HG02759 (cell line): ENCODE data around the gene GPR142.

ENCODE experiments used
- ATAC-seq: cut with Tn5 transposase; IDR thresholded peaks from one replicate; pipeline ENCODE4 v1.9.1; 2021; ENCODE audit warnings: mild to moderate bottlenecking, moderate library complexity; ENCODE audit not compliant: unreplicated experiment

The GPR142 gene

DNA sequence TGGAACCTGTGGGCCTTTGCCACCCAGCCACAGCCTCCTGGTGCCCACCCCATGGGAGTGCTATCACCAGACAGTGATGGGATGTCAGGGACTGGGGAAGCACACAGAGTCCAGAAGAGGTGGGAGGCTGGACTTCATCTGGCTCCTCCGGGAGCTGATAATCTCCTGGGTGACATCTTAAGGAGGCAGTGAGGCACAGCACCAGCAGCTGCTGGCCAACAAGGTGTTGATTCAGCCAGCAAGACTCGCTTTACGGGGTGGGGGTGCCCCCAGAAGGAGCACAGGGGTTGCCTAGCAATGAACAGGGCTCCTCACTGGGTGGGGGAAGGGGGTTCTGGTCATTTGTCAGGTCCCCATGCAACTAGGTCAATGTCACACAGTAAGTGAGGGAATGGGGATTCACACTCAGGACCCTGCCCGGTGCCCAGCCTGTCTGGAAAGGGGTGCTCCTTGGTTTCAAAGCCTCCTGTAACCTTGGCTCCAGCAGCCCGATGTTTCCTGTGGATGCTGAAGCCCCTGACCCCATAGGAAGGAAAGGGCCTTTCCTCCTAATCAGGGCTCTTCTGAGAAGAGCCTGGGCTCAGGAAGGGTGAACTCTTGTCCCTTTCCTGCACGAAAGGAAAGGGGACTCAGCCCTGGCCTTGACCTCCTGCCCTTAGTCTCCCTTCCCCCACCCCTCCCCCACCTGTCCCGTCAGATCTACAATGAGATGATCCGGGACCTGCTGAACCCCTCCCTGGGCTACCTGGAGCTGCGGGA is 23.6 kb upstream of the GPR142 start:
- no peak for ATAC-seq

DNA sequence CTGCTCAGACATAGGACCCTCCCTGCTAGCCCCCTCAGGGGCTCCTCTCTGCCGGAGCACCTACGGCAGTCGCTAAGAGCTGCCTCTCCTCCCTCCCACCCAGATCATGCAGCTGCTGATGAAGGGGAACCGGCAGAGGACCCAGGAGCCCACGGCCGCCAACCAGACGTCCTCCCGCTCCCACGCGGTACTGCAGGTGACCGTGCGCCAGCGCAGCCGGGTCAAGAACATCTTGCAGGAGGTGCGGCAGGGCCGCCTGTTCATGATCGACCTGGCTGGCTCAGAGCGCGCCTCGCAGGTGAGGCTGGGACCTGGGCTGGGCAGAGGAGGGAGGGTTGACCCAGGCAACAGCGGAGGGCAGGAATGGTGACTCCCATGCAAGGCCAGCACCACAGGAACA is 22.6 kb upstream of the GPR142 start:
- no peak for ATAC-seq

DNA sequence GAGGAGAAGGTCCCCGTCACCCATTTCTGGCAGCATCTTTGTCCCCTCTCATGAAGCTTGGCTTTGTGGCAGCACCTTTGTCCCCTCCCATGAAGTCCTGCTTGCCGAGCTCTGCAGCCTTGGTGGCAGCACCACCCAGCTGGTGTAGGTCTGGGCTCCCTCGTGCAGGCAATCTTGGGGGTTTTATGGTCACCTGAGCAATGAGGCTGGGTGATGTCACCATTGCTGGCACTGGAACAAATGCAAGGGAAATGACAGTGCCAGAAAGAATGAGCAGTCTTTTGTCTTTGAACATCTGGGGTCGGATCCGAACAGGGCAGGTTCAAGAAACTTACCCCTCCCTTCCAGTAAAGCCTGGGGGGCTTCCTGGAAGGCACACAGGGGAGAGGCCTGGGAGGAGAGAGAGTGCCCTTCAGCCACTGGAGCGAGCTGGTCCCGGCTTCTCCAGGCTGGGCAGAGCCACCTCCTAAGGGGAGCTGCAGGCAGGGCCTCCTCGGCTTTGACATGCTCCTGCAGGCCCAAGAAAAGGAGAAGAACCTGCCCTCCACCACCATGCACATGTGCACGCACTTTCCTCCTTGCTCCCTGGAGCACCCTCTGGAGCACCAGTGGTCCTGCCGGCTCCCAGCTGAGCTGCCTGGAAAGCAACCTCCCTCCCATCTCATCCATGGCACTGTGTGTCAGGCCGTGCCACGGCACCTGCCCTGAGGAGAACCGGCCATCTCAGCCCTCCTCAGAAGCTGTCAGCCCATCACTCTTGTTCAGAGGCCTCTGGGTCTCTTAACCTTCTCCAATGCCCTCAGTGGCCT is 21.7 kb upstream of the GPR142 start:
- ATAC-seq: no peak

DNA sequence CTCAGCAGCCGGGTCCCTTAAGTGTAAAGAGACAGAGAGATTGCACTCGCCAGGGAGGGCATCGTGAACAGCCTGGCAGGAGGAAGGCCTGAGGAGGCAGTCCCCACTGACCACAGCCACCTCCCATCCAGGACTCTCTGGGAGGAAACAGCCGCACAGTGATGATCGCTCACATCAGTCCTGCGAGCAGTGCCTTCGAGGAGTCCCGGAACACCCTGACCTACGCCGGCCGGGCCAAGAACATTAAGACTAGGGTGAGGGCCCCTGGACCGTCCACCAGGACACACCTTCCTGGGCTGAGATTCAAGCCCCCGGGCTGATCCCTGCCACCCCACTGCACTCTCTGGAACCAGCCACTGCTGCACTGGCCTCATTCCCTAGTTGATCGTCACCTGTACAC is 19.7 kb upstream of the GPR142 start:
- ATAC-seq: no peak

DNA sequence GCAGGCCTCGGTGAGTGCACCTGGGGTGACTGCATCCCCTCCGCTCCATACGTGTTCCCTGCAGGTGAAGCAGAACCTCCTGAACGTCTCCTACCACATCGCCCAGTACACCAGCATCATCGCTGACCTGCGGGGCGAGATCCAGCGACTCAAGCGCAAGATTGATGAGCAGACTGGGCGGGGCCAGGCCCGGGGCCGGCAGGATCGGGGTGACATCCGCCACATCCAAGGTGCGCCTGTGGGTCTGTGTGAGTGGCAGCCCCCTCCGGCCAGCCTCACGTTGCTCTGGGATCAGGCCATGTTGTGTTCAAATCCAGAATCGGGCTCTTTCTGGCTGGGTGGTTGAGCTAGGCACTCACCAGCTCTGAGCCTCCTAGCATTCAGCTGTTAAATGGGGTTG is 18.2 kb upstream of the GPR142 start:
- no peak for ATAC-seq

- ATAC-seq: no peak
These were observed 16.8 kb upstream of the GPR142 start for GRCh38 chr17:74350486-74350885.

- no peak for ATAC-seq
These were observed 15.6 kb upstream of the GPR142 start for GRCh38 chr17:74351552-74352210.

GRCh38 chr17:74353446-74354060 is 13.8 kb upstream of the GPR142 start:
- ATAC-seq: no peak

- ATAC-seq: no peak
These were observed 13.2 kb upstream of the GPR142 start for GRCh38 chr17:74354123-74354522.

DNA sequence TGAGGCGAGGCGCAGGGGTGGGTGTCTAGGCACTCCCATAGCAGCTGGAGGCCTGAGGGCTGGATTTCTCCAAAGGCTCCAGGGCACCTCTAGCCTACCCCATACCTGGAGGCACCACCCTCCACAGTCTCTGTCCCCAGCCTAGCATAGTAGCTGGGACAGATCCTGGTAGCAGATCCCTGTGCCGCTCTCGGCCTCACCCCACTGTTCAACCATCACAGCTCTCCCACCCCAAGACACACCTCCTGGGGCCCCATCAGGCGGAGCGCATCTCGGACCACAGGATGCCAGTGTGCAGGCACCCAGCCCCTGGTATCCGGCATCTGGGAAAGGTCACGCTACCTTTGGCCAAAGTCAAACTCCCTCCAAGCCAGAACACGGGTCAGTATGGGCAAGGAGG is 12.7 kb upstream of the GPR142 start:
- no peak for ATAC-seq

- no peak for ATAC-seq
These were observed 12.2 kb upstream of the GPR142 start for GRCh38 chr17:74355065-74355464.

- ATAC-seq: no peak
These were observed 10.4 kb upstream of the GPR142 start for GRCh38 chr17:74356646-74357465.

DNA sequence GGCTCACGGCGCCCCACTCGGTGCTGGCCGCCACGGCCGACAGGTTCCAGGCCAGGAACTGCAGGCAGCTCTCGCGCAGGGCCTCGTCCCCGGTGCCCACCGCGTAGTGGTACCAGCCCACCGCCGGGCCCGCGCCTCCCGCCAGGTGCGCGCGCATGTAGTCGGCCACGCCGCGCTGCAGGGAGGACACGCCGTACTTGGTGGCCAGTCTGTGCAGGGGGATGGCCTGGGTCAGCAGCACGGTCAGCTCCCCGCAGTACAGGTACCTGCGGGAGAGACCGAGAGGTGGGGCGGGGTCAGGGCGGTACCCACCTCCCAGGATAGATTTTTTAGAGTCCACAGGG is 9.9 kb upstream of the GPR142 start:
- no peak for ATAC-seq

DNA sequence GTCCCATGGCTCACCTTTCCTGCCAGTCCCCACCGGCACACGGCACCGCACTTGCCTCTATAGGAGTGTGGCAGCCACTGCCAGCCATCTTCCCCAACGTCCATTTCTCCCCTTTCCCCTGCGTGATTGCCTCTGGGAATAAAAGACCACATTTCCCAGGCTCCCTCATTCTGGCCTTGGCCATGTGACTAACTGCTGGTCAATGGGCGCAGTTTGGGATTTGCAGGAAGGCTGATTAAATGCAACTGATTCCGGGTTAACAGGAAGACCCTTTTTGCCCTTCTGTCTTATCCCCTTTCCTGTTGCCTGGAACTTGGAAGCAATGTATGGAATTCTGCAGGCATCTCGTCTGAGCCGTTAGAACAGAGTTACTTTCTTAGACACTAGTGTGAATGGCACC is 8.6 kb upstream of the GPR142 start:
- ATAC-seq: no peak

GRCh38 chr17:74359916-74360315 is 7.4 kb upstream of the GPR142 start:
- no peak for ATAC-seq

- ATAC-seq: no peak
These were observed 6.4 kb upstream of the GPR142 start for GRCh38 chr17:74360899-74361229.

DNA sequence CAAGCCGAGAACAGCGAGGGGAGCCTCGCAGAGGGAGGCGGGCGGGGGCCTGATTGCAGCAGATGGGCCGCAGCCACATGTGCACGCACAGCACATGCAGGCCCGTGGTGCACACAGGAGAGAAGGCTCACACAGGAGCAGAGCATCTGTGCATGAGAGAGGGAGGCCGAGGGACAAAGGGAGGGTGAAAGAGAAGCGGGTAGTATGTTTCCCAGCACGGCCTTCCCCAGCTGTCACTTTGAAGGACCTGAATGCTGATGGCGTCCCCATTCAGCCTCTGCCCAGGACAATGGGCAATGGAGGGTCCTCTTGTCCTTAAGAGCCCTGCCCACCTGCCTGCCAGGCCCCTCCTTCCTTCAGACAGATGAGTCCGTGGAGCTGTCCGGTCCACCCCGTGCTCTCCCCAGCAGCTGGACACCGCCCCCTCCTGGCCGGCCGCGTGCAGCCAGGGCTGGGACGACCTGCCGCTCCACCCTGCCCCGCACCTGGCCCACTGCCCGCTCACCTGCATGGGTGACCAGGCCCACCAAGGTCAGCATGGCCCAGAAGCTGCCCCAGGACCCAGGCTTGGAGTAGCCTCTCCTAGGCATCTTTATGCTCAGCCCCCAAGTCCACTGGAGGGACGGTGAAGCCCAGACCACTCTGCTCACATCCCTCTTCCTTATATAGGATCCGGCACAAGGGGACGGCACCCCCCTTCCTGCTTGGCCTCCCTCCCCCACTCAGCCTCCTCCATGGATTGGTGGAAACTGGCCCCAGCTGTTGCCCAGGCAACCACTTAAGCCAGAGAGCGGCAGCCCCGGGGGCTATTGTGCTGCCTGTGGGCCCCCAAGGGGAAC is 5.9 kb upstream of the GPR142 start, which contains the start of gene BTBD17:
BTBD17 (minus strand) TSS at position 639 of the 839 bp plus-strand sequence; CDS start at position 590, 49 bp downstream.
- ATAC-seq: no peak

GRCh38 chr17:74362069-74362405 is 5.3 kb upstream of the GPR142 start:
- ATAC-seq: no peak

GRCh38 chr17:74362810-74363498 is 4.4 kb upstream of the GPR142 start:
- ATAC-seq: no peak
